SIG-M5 treated with dmso at 0.1 percent for 504 hours (cell line): ENCODE results near the gene DUSP16.
"Not testable (repeated sequence)": the region's sequence is repeated elsewhere in the genome, so short reads cannot be mapped to it uniquely, and the experiment has no call there.

ENCODE experiments used
- DNase-seq: peaks from one replicate; lab custom pipeline; 2025; ENCODE audit not compliant: unreplicated experiment; lab: John Stamatoyannopoulos, UW

DUSP16 gene, protein sequence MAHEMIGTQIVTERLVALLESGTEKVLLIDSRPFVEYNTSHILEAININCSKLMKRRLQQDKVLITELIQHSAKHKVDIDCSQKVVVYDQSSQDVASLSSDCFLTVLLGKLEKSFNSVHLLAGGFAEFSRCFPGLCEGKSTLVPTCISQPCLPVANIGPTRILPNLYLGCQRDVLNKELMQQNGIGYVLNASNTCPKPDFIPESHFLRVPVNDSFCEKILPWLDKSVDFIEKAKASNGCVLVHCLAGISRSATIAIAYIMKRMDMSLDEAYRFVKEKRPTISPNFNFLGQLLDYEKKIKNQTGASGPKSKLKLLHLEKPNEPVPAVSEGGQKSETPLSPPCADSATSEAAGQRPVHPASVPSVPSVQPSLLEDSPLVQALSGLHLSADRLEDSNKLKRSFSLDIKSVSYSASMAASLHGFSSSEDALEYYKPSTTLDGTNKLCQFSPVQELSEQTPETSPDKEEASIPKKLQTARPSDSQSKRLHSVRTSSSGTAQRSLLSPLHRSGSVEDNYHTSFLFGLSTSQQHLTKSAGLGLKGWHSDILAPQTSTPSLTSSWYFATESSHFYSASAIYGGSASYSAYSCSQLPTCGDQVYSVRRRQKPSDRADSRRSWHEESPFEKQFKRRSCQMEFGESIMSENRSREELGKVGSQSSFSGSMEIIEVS

GRCh38 chr12:12562585-12563261, at the start of gene DUSP16:
Gene DUSP16 (minus strand): TSS chr12:12562863. CDS start chr12:12521098, 41,765 bp downstream.
- peak; percentile 86 for DNase-seq

DNA sequence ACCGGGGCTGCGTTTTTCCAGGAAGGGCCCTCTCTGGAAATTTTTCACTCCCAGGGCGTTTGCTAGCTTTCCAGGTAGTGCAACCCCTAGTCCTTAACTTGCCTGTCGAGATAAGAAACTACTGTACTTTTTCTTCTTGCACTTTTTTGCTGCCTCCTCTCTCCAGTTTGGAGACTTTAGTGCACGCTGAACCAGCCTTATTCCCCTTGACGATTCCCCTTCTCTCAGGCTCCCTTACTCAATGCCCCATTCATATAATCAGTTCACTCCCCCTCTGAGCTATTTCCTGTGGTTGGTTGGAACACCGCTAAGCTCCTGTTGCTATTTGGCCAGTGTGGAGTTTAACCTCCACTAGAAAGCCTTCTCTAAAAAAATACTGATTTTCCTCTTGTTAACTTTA, 49.7 kb upstream of the DUSP16 start:
- peak; percentile 54 for DNase-seq

DNA sequence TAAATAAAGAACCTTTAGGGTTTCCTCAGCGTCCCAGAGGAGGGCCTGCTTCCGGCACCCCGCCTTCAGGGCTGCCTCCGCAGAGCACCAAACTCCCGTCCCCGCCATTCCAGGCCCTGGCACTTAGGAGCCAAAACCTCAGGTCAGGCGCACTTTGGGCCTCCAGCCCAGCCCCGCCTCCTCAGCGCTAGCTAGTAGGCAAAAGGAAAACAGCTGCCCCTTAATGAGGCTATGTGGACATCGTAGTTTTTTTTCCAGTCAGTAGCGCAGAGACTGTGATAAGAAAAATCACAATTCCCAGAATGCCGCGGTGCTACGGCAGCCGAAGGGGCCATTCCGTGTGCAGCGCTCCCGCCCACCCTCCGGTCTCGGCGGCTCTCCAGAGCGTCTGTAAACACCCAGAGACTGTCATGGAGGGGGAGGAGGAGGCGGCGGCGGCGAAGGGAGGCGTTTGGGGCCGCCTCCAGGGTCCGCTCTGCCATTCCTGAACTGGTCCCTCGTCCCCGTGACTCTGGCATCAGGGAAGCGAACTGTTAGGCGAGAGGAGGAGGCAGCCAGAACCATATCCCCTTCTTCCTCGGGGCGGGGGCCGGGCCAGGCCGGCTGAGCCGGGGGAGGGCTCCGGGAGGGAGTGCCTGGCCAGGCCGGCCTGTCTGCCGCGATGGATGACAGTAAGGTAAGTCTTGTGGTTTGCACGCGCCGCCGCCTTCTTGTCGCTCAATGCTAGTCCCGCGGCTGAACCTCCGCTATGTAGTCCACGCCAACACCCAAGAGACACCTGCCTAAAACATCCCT, 49.0 kb upstream of the DUSP16 start, which contains the start of gene CREBL2:
Gene CREBL2, plus strand, starts transcription at position 365 of the 795 bp plus-strand sequence. Its CDS starts 297 bp downstream, at position 662.
- DNase-seq = peak; percentile 85

- no peak for DNase-seq
These were observed 48.0 kb upstream of the DUSP16 start for GRCh38 chr12:12610711-12611110.

GRCh38 chr12:12609692-12610091, 47.0 kb upstream of the DUSP16 start:
- DNase-seq = no peak

- no peak for DNase-seq
These were observed 45.9 kb upstream of the DUSP16 start for GRCh38 chr12:12608557-12608957.

GRCh38 chr12:12606781-12607589, 44.3 kb upstream of the DUSP16 start:
- DNase-seq = peak; percentile 49

- DNase-seq = no peak
These were observed 42.1 kb upstream of the DUSP16 start for GRCh38 chr12:12604740-12605139.

GRCh38 chr12:12600659-12601058, 38.0 kb upstream of the DUSP16 start:
- DNase-seq = no peak

DNA sequence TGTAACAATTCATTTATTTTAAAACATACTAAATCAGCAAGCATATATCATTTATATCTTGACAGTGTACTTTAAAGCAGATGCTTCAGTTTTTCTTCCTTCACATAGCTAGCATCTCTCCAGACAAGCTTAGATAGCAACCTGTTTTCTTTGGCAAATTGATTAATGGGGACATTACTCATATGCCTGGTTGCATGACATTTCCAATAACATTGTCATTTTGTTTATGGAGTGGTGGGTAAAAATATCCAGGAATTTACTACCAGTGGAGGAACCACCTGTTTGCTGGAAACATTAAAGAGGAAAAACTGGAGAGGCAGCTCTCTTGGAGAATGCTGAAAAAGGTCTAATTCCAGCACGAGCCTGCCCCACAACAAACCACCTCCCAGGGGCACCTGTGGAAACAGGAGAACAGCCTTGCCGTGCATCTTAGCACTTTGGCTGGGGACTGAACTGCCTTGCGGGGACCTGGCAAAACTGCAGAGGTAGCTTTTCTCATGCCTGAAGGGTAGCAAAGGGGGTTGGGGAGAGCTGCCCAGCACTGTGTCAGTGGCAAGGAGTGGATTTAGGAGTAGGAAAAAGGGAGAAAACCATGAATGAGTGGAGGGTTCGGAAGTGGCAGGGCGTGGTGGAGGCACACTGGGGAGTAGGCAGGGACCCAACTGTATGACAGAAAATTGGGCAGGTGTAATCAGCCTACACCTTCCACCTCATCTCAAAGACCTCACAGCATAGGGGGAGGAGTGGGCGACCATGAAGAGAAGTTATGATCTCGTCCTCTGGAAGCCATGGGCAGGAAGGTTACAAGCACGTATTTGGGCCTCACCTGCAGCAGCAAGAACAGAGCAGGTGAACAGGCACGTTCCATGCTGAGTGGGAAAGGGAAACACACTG, 37.3 kb upstream of the DUSP16 start:
- no peak for DNase-seq

GRCh38 chr12:12598864-12599263, 36.2 kb upstream of the DUSP16 start:
- no peak for DNase-seq

DNA sequence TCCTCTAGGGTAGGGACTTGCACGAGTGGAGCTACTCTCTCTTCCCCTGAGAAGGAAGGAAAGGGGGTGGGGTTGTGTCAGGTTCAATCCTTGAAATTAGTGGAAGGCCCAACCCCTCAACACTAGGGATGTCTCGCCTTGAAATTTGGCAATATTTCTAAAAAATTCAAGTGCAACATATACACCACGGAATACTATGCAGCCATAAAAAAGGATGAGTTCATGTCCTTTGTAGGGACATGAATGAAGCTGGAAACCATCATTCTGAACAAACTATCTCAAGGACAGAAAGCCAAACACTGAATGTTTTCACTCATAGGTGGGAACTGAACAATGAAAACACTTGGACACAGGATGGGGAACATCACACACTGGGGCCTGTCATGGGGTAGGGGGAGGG, 33.9 kb upstream of the DUSP16 start:
- not testable (repeated sequence) for DNase-seq

- DNase-seq = not testable (repeated sequence)
These were observed 33.3 kb upstream of the DUSP16 start for GRCh38 chr12:12595929-12596328.

DNA sequence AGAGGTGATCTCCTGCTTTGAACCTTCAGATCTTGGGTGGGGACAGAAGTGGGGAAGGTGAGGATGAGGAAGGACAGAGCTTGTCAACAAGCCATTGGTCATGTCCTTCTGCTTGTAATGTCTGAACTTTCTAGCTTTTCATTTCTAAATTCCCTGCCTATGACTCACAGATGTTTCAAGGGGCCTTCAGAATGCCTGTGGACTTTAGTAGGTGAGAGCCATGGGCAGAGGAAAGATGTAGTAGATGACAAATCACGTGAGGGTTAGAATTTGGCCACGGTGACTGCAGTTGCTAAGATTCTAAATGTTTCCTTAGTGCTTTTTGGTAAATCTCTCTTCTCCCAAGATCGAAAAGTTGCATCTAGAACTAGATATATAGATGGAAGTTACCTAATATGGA, 30.3 kb upstream of the DUSP16 start:
- DNase-seq = no peak

GRCh38 chr12:12590961-12591360, 28.3 kb upstream of the DUSP16 start:
- no peak for DNase-seq

DNA sequence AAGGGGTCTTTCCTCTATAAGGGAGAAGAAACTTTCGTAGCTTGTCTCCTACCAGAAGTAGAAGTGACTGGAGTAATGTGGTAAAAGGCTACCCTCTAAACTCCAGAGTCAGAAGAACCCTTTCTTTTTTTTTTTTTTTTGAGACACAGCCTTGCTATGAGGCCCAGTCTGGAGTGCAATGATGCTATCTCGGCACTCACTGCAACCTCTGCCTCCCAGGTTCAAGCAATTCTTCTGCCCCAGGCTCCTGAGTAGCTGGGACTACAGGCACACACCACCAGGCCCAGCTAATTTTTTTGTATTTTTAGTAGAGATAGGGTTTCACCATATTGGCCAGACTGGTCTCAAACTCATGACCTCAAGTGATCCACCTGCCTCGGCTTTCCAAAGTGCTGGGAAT, 25.8 kb upstream of the DUSP16 start:
- DNase-seq = not testable (repeated sequence)

DNA sequence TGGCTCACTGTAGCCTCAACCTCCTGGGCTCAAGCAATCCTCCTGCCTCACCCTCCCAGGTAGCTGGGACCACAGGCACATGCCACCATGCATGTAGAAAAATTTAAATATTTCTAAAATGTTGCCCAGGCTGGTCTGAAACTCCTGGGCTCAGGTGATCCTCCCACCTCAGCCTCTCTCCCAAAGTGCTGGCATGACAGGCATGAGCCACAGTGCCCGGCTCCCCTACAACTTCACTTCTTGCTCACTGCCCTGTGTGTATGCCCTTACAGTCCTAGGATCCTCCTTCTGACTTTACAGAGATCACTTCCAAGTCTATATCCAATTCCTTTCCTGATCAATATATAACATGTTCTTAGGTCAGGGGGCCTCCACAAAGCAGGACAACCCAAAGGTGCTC, 25.2 kb upstream of the DUSP16 start:
- DNase-seq = no peak

GRCh38 chr12:12586879-12587675, 24.4 kb upstream of the DUSP16 start:
- peak; percentile 33 for DNase-seq
